Measurements from ENCODE around the gene ADNP. TPM values are rescaled to one million over a fixed set of nuclear protein-coding genes. Genes with fewer than 3 reads are reported as not detected.

The ADNP gene
- total RNA-seq, 1 donor from 2014 or later = 75.4 TPM

GRCh38 chr20:50879649-50880550, 51.3 kb downstream of the ADNP start:
- Histone ChIP-seq H3K79me2 (ENCODE audit: low read depth) (no peaks in the 10 kb centered on the region), H3K27me3 (no peaks in the 10 kb centered on the region), H3K9ac (no peak overlapping the region), H4K20me1 (ENCODE audit: low read depth) (no peaks in the 10 kb centered on the region), H3F3A (ENCODE audit: low read depth) (peaks cover 17% of the 10 kb centered on the region), H3K36me3 (no peaks in the 10 kb centered on the region), H3K4me2 (no peak overlapping the region), H2AFZ (replicated peaks) (no peak overlapping the region), H3K9me3 (ENCODE audit: low read depth) (no peaks in the 10 kb centered on the region), H3K4me3 (no peak overlapping the region), H3K4me1 (no peaks in the 10 kb centered on the region), H3K27ac (no peak overlapping the region)
- peaks cover 14% of the 10 kb centered on the region for H3K36me3 Mint-ChIP-seq
- no peaks in the 10 kb centered on the region for H3K27me3 Mint-ChIP-seq (ENCODE audit: insufficient read depth, low read depth)
- peaks cover 2% of the 10 kb centered on the region for H3K4me1 Mint-ChIP-seq
- peak overlapping the region; percentile 31 for H3K27ac Mint-ChIP-seq
- DNase-seq (ENCODE audit: low spot score) = no peak
- no peak overlapping the region for H3K4me3 Mint-ChIP-seq
- TF ChIP-seq CTCF (IDR thresholded peaks at IDR 0.05) (no peak), EZH2 (IDR thresholded peaks at IDR 0.05) (no peak)
- peaks cover 3% of the 10 kb centered on the region for H3K9me3 Mint-ChIP-seq

- no peak for DNase-seq (ENCODE audit: low spot score)
- H3K4me1 ChIP-seq = peaks cover 9% of the 10 kb centered on the region
- no peak overlapping the region for H2AFZ ChIP-seq (replicated peaks)
- H3K4me3 ChIP-seq = no peak overlapping the region
- Mint-ChIP-seq H3K4me3 (peak overlapping the region; percentile 43), H3K27ac (peak overlapping the region; percentile 42), H3K9me3 (no peaks in the 10 kb centered on the region), H3K4me1 (peaks cover 20% of the 10 kb centered on the region), H3K36me3 (peaks cover 8% of the 10 kb centered on the region), H3K27me3 (ENCODE audit: insufficient read depth, low read depth) (peaks cover 3% of the 10 kb centered on the region)
- H3K79me2 ChIP-seq (ENCODE audit: low read depth) = no peaks in the 10 kb centered on the region
- H3K27ac ChIP-seq = no peak overlapping the region
- H3K36me3 ChIP-seq = no peaks in the 10 kb centered on the region
- peaks cover 5% of the 10 kb centered on the region for H4K20me1 ChIP-seq (ENCODE audit: low read depth)
- H3K9ac ChIP-seq = no peak overlapping the region
- TF ChIP-seq EZH2phosphoT487 (IDR thresholded peaks at IDR 0.05) (no peak), EZH2 (IDR thresholded peaks at IDR 0.05) (no peak), CTCF (IDR thresholded peaks at IDR 0.05) (no peak)
- no peak overlapping the region for H3K4me2 ChIP-seq
- H3K27me3 ChIP-seq = no peaks in the 10 kb centered on the region
- no peaks in the 10 kb centered on the region for H3K9me3 ChIP-seq (ENCODE audit: low read depth)
- peaks cover 5% of the 10 kb centered on the region for H3F3A ChIP-seq (ENCODE audit: low read depth)
These were observed 53.9 kb downstream of the ADNP start for GRCh38 chr20:50877232-50877743.

- H3K9ac ChIP-seq = no peak overlapping the region
- TF ChIP-seq CTCF (IDR thresholded peaks at IDR 0.05) (no peak), EZH2phosphoT487 (IDR thresholded peaks at IDR 0.05) (no peak), EZH2 (IDR thresholded peaks at IDR 0.05) (no peak)
- Mint-ChIP-seq H3K27me3 (ENCODE audit: insufficient read depth, low read depth) (peaks cover 3% of the 10 kb centered on the region), H3K36me3 (peaks cover 7% of the 10 kb centered on the region), H3K9me3 (no peaks in the 10 kb centered on the region), H3K4me3 (no peak overlapping the region), H3K27ac (no peak overlapping the region), H3K4me1 (peaks cover 20% of the 10 kb centered on the region)
- H3K4me1 ChIP-seq = peaks cover 9% of the 10 kb centered on the region
- H4K20me1 ChIP-seq (ENCODE audit: low read depth) = peaks cover 5% of the 10 kb centered on the region
- no peak overlapping the region for H3K4me3 ChIP-seq
- no peaks in the 10 kb centered on the region for H3K27me3 ChIP-seq
- H3F3A ChIP-seq (ENCODE audit: low read depth) = peaks cover 5% of the 10 kb centered on the region
- H3K27ac ChIP-seq = no peak overlapping the region
- no peak overlapping the region for H3K4me2 ChIP-seq
- H3K36me3 ChIP-seq = no peaks in the 10 kb centered on the region
- no peak for DNase-seq (ENCODE audit: low spot score)
- H3K79me2 ChIP-seq (ENCODE audit: low read depth) = peaks cover 1% of the 10 kb centered on the region
- no peak overlapping the region for H2AFZ ChIP-seq (replicated peaks)
- H3K9me3 ChIP-seq (ENCODE audit: low read depth) = no peaks in the 10 kb centered on the region
These were observed 54.4 kb downstream of the ADNP start for GRCh38 chr20:50876816-50877215.
